Activated CD8-positive, alpha-beta memory T cell treated with anti-CD3 and anti-CD28 coated beads, Interleukin-2, amount 10 ng/mL, durations not matched to agents 7 days and 5 days (primary cell): ENCODE data around the gene GPD1L. TPM values are rescaled to one million over a fixed set of nuclear protein-coding genes. Genes with fewer than 3 reads are reported as not detected.
"Not testable (repeated sequence)": the region's sequence is repeated elsewhere in the genome, so short reads cannot be mapped to it uniquely, and the experiment has no call there.

Experiments used
- ATAC-seq: fragments of 150-1000 bp; cut with Tn5 transposase; one replicate; pipeline ENCODE4 v1.10.0; 2021; ENCODE audit warnings: moderate library complexity
- CTCF ChIA-PET: fragments of 350-600 bp; sonication (Branson Sonifier 250); formaldehyde crosslinking; loops from one replicate; lab custom pipeline; 2021; ENCODE audit warnings: antibody characterized with exemption; lab: Charles Lee
- DNase-seq: peaks from one replicate; pipeline ENCODE4 v3.0.0-alpha.2; 2020
- H3K27ac Mint-ChIP-seq: one replicate; pipeline ENCODE4 v1.8.0; 2021; ENCODE audit warnings: mild to moderate bottlenecking, mixed read lengths
- H3K27me3 Mint-ChIP-seq: one replicate; pipeline ENCODE4 v1.8.0; 2021; ENCODE audit warnings: mixed read lengths
- H3K36me3 Mint-ChIP-seq: one replicate; pipeline ENCODE4 v1.8.0; 2021; ENCODE audit warnings: mild to moderate bottlenecking, mixed read lengths
- H3K4me1 Mint-ChIP-seq: one replicate; pipeline ENCODE4 v1.8.0; 2021; ENCODE audit warnings: mixed read lengths
- H3K4me3 Mint-ChIP-seq: one replicate; pipeline ENCODE4 v1.8.0; 2021; ENCODE audit warnings: mild to moderate bottlenecking, moderate library complexity, mixed read lengths
- H3K9me3 Mint-ChIP-seq: one replicate; pipeline ENCODE4 v1.8.0; 2022; ENCODE audit warnings: low read depth, mixed read lengths
- total RNA-seq, 2 experiments: library from RNA; stranded (reverse); gene quantifications; one replicate each; pipeline ENCODE4 v1.2.3, GENCODE V29; 2021

The GPD1L gene
- 10 to 100 TPM; 20.7 to 26.8 TPM for total RNA-seq

- peaks cover 8% of the 10 kb centered on the region for H3K9me3 Mint-ChIP-seq
- H3K4me3 Mint-ChIP-seq: peak within 1 kb of the TSS; percentile 93
- CTCF ChIA-PET: no interaction called here
- peaks cover 15% of the 10 kb centered on the region for H3K36me3 Mint-ChIP-seq
- no peaks in the 10 kb centered on the region for H3K27me3 Mint-ChIP-seq
- H3K4me1 Mint-ChIP-seq: peaks cover 33% of the 10 kb centered on the region
- H3K27ac Mint-ChIP-seq: peak within 1 kb of the TSS; percentile 89
- DNase-seq (peak; percentile 95), ATAC-seq (peak; percentile 99)
Measured at GRCh38 chr3:32106132-32106928, at the start of gene GPD1L. GPD1L (plus strand) TSS chr3:32106620; CDS start chr3:32106712, 92 bp downstream.

GRCh38 chr3:32058465-32058864 lies 48.0 kb upstream of the GPD1L start:
- H3K9me3 Mint-ChIP-seq, H3K4me1 Mint-ChIP-seq, H3K36me3 Mint-ChIP-seq, CTCF ChIA-PET, ATAC-seq, DNase-seq, H3K27me3 Mint-ChIP-seq, H3K4me3 Mint-ChIP-seq, H3K27ac Mint-ChIP-seq: not testable (repeated sequence)

- Mint-ChIP-seq H3K9me3 (no peaks in the 10 kb centered on the region), H3K27ac (no peak overlapping the region), H3K4me3 (no peak overlapping the region), H3K27me3 (no peaks in the 10 kb centered on the region), H3K36me3 (peaks cover 2% of the 10 kb centered on the region), H3K4me1 (no peaks in the 10 kb centered on the region)
- ATAC-seq: no peak
- DNase-seq: no peak
- CTCF ChIA-PET: no interaction called here
Measured at GRCh38 chr3:32062950-32063582, 43.4 kb upstream of the GPD1L start.

- CTCF ChIA-PET: no interaction called here
- Mint-ChIP-seq H3K4me1 (no peaks in the 10 kb centered on the region), H3K27me3 (no peaks in the 10 kb centered on the region), H3K36me3 (no peaks in the 10 kb centered on the region), H3K9me3 (no peaks in the 10 kb centered on the region), H3K4me3 (no peak overlapping the region), H3K27ac (no peak overlapping the region)
- DNase-seq (no peak), ATAC-seq (no peak)
Measured at GRCh38 chr3:32066686-32067085, 39.7 kb upstream of the GPD1L start.

- H3K36me3 Mint-ChIP-seq, ATAC-seq, H3K9me3 Mint-ChIP-seq, H3K27ac Mint-ChIP-seq, CTCF ChIA-PET, H3K27me3 Mint-ChIP-seq, H3K4me1 Mint-ChIP-seq, H3K4me3 Mint-ChIP-seq, DNase-seq: not testable (repeated sequence)
Measured at GRCh38 chr3:32074194-32074593, 32.2 kb upstream of the GPD1L start.

GRCh38 chr3:32076566-32076965 lies 29.9 kb upstream of the GPD1L start:
- no peak for ATAC-seq
- Mint-ChIP-seq H3K36me3 (no peaks in the 10 kb centered on the region), H3K4me3 (no peak overlapping the region), H3K27ac (no peak overlapping the region), H3K9me3 (no peaks in the 10 kb centered on the region), H3K4me1 (no peaks in the 10 kb centered on the region), H3K27me3 (peaks cover 9% of the 10 kb centered on the region)
- DNase-seq: no peak
- CTCF ChIA-PET: no interaction called here

- Mint-ChIP-seq H3K4me1 (no peaks in the 10 kb centered on the region), H3K4me3 (no peak overlapping the region), H3K36me3 (no peaks in the 10 kb centered on the region), H3K27ac (no peak overlapping the region), H3K9me3 (no peaks in the 10 kb centered on the region), H3K27me3 (peaks cover 15% of the 10 kb centered on the region)
- DNase-seq (no peak), ATAC-seq (no peak)
- CTCF ChIA-PET: no interaction called here
Measured at GRCh38 chr3:32077260-32078084, 28.9 kb upstream of the GPD1L start.

- H3K4me1 Mint-ChIP-seq: no peaks in the 10 kb centered on the region
- peaks cover 21% of the 10 kb centered on the region for H3K27me3 Mint-ChIP-seq
- DNase-seq (no peak), ATAC-seq (no peak)
- H3K27ac Mint-ChIP-seq: no peak overlapping the region
- CTCF ChIA-PET: no interaction called here
- H3K4me3 Mint-ChIP-seq: no peak overlapping the region
- H3K9me3 Mint-ChIP-seq: no peaks in the 10 kb centered on the region
- H3K36me3 Mint-ChIP-seq: no peaks in the 10 kb centered on the region
Measured at GRCh38 chr3:32078085-32078634, 28.3 kb upstream of the GPD1L start.

- H3K27me3 Mint-ChIP-seq: peaks cover 25% of the 10 kb centered on the region
- DNase-seq: no peak
- no peak overlapping the region for H3K4me3 Mint-ChIP-seq
- peaks cover under 1% of the 10 kb centered on the region for H3K36me3 Mint-ChIP-seq
- no peaks in the 10 kb centered on the region for H3K9me3 Mint-ChIP-seq
- no peak overlapping the region for H3K27ac Mint-ChIP-seq
- CTCF ChIA-PET: no interaction called here
- H3K4me1 Mint-ChIP-seq: no peaks in the 10 kb centered on the region
- ATAC-seq: no peak
Measured at GRCh38 chr3:32078864-32079263, 27.6 kb upstream of the GPD1L start.

GRCh38 chr3:32082721-32083120 lies 23.7 kb upstream of the GPD1L start:
- H3K4me1 Mint-ChIP-seq: no peaks in the 10 kb centered on the region
- peaks cover 23% of the 10 kb centered on the region for H3K27me3 Mint-ChIP-seq
- DNase-seq (no peak), ATAC-seq (no peak)
- H3K27ac Mint-ChIP-seq: no peak overlapping the region
- no peak overlapping the region for H3K4me3 Mint-ChIP-seq
- no peaks in the 10 kb centered on the region for H3K9me3 Mint-ChIP-seq
- CTCF ChIA-PET: no interaction called here
- peaks cover 3% of the 10 kb centered on the region for H3K36me3 Mint-ChIP-seq

GRCh38 chr3:32083702-32084270 lies 22.6 kb upstream of the GPD1L start:
- H3K4me1 Mint-ChIP-seq: no peaks in the 10 kb centered on the region
- DNase-seq (no peak), ATAC-seq (no peak)
- H3K9me3 Mint-ChIP-seq: no peaks in the 10 kb centered on the region
- no peak overlapping the region for H3K4me3 Mint-ChIP-seq
- H3K36me3 Mint-ChIP-seq: peaks cover 3% of the 10 kb centered on the region
- CTCF ChIA-PET: no interaction called here
- H3K27me3 Mint-ChIP-seq: peaks cover 28% of the 10 kb centered on the region
- H3K27ac Mint-ChIP-seq: no peak overlapping the region

GRCh38 chr3:32084870-32085269 lies 21.6 kb upstream of the GPD1L start:
- H3K27me3 Mint-ChIP-seq: peaks cover 39% of the 10 kb centered on the region
- CTCF ChIA-PET: no interaction called here
- no peaks in the 10 kb centered on the region for H3K4me1 Mint-ChIP-seq
- peaks cover 5% of the 10 kb centered on the region for H3K9me3 Mint-ChIP-seq
- DNase-seq (no peak), ATAC-seq (no peak)
- H3K4me3 Mint-ChIP-seq: no peak overlapping the region
- peaks cover 3% of the 10 kb centered on the region for H3K36me3 Mint-ChIP-seq
- no peak overlapping the region for H3K27ac Mint-ChIP-seq

GRCh38 chr3:32086464-32086863 lies 20.0 kb upstream of the GPD1L start:
- CTCF ChIA-PET: interaction anchor here (0.6 kb wide), 1 partner anchor 1417 kb away, joined by 3 read pairs; no protein-coding TSS in a partner anchor
- ATAC-seq (no peak), DNase-seq (no peak)
- no peak overlapping the region for H3K4me3 Mint-ChIP-seq
- H3K27me3 Mint-ChIP-seq: peaks cover 38% of the 10 kb centered on the region
- H3K27ac Mint-ChIP-seq: no peak overlapping the region
- H3K36me3 Mint-ChIP-seq: peaks cover 3% of the 10 kb centered on the region
- H3K9me3 Mint-ChIP-seq: peaks cover 5% of the 10 kb centered on the region
- H3K4me1 Mint-ChIP-seq: peaks cover 6% of the 10 kb centered on the region
